Astrocyte (in vitro differentiated cells and primary cell): ENCODE results near the gene SLC7A10.

ENCODE experiments used
- CTCF ChIP-seq: IDR thresholded peaks from 2 replicates; pipeline ENCODE4 v1.5.1; 2011; ENCODE audit warnings: low read depth, mild to moderate bottlenecking, inconsistent platforms, low read length, moderate library complexity; ENCODE audit not compliant: insufficient read depth
- EZH2 ChIP-seq: IDR thresholded peaks from 2 replicates; pipeline ENCODE4 v1.6.1; 2012; ENCODE audit warnings: mild to moderate bottlenecking, low read length, inconsistent platforms; ENCODE audit not compliant: insufficient read depth

DNA sequence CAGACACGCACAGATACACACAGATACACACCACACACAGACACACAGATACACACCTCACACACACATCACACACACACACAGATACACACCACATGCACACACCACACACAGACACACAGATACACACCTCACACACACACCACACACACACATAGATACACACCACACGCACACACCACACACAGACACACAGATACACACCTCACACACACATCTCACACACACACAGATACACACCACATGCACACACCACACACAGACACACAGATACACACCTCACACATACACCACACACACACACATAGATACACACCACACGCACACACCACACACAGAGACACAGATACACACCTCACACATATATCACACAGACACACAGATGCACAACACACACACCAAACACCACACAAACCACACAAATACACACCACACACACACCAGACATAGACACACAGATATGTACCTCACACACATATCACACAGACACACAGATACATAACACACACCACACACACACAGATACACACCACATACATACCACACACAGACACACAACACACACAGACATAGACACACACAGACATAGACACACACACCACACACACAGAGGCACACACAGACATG, 24.2 kb upstream of the SLC7A10 start:
- TF ChIP-seq CTCF: no peak
- no peak for TF ChIP-seq EZH2
